CD8-positive, alpha-beta memory T cell (primary cell): Measurements from ENCODE around the gene FXYD3. TPM values are rescaled to one million over a fixed set of nuclear protein-coding genes. Genes with fewer than 3 reads are reported as not detected.
"Not testable (repeated sequence)": the region's sequence is repeated elsewhere in the genome, so short reads cannot be mapped to it uniquely, and the experiment has no call there.

ENCODE experiments used
- CTCF ChIA-PET: fragments of 350-600 bp; sonication (Branson Sonifier 250); formaldehyde crosslinking; loops from one replicate; lab custom pipeline; 2021; ENCODE audit warnings: antibody characterized with exemption; lab: Charles Lee
- POLR2A ChIA-PET: fragments of 350-600 bp; sonication (Branson Sonifier 250); formaldehyde crosslinking; loops from one replicate; lab custom pipeline; 2021; ENCODE audit warnings: antibody characterized with exemption; lab: Charles Lee
- DNase-seq, 5 donors: peaks; one replicate each; pipeline versions ENCODE4 v3.0.0 to v3.0.0-alpha.2; 2020 to 2022; ENCODE audit warnings: mixed read lengths in 1 of 5
- H3K27ac ChIP-seq: one replicate; pipeline ENCODE4 v1.7.0; 2013; ENCODE audit warnings: low read depth, mild to moderate bottlenecking, low read length, moderate library complexity
- H3K27me3 ChIP-seq: 2 replicates; pipeline ENCODE4 v1.7.0; 2013; ENCODE audit warnings: low read length, mild to moderate bottlenecking; ENCODE audit not compliant: insufficient read depth, poor library complexity, severe bottlenecking
- H3K36me3 ChIP-seq: 2 replicates; pipeline ENCODE4 v1.7.0; 2013; ENCODE audit warnings: mild to moderate bottlenecking, low read length, moderate library complexity; ENCODE audit not compliant: insufficient read depth
- H3K4me1 ChIP-seq: 2 replicates; pipeline ENCODE4 v1.7.0; 2013; ENCODE audit warnings: mild to moderate bottlenecking, low read length, moderate library complexity; ENCODE audit not compliant: insufficient read depth
- H3K4me3 ChIP-seq: 2 replicates; pipeline ENCODE4 v1.7.0; 2013; ENCODE audit warnings: mild to moderate bottlenecking, low read length
- H3K9me3 ChIP-seq: 2 replicates; pipeline ENCODE4 v1.7.0; 2013; ENCODE audit warnings: mild to moderate bottlenecking, low read length
- H3K27ac Mint-ChIP-seq, 8 donors: one replicate each; pipeline ENCODE4 v1.8.0; 2020 to 2021; ENCODE audit warnings: mixed read lengths in 8 of 8, mild to moderate bottlenecking in 6 of 8, inconsistent platforms in 3 of 8, moderate library complexity in 3 of 8
- H3K27me3 Mint-ChIP-seq, 2 donors: one replicate each; pipeline ENCODE4 v1.8.0; 2020 to 2021; ENCODE audit warnings: mixed read lengths in 2 of 2, mild to moderate bottlenecking in 1 of 2, moderate library complexity in 1 of 2
- H3K36me3 Mint-ChIP-seq, 3 donors: one replicate each; pipeline ENCODE4 v1.8.0; 2020 to 2021; ENCODE audit warnings: mixed read lengths in 3 of 3, inconsistent platforms in 1 of 3, mild to moderate bottlenecking in 1 of 3
- H3K4me1 Mint-ChIP-seq, 3 donors: one replicate each; pipeline ENCODE4 v1.8.0; 2020 to 2021; ENCODE audit warnings: mixed read lengths in 3 of 3, inconsistent platforms in 1 of 3, mild to moderate bottlenecking in 1 of 3
- H3K4me3 Mint-ChIP-seq, 7 donors: one replicate each; pipeline ENCODE4 v1.8.0; 2020 to 2021; ENCODE audit warnings: mixed read lengths in 7 of 7, mild to moderate bottlenecking in 6 of 7, moderate library complexity in 4 of 7, inconsistent platforms in 2 of 7
- H3K9me3 Mint-ChIP-seq, 5 donors: one replicate each; pipeline ENCODE4 v1.8.0; 2020 to 2022; ENCODE audit warnings: mixed read lengths in 5 of 5, mild to moderate bottlenecking in 3 of 5, moderate library complexity in 2 of 5, inconsistent platforms in 1 of 5
- polyA plus RNA-seq: library from polyadenylated mRNA; unstranded; fragments of 300-500 nt; fragmentation: Illumina TruSeq; gene quantifications from one replicate; pipeline ENCODE4 v1.2.3, GENCODE V29; 2021
- total RNA-seq, 2 experiments: library from RNA; stranded (reverse); gene quantifications; one replicate each; pipeline ENCODE4 v1.2.3, GENCODE V29; 2021

Gene FXYD3
- total and polyA plus RNA-seq, 3 experiments from 2014 or later, result not detected

DNA sequence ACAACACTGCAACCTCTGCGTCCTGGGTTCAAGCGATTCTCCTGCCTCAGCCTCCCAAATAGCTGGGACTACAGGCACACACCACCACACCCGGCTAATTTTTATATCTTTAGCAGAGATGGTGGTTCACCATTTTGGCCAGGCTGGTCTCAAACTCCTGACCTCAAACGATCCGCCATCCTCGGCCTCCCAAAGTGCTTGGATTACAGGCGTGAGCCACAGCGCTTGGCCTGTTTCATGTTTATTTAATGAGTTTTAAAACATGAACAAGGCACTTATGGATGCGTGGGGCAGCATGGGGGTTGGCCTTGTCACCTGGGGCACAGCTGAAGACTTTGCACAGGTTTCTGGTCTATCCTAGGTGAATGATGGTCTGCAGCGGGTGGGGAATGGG is 37.5 kb downstream of the FXYD3 start:
- Mint-ChIP-seq H3K27ac (peak overlapping the region in 6 of 8 donors; percentile 17 to 99 (median 70)), H3K4me1 (peaks cover 35 to 38% (median 37%) of the 10 kb centered on the region in 3 donors), H3K4me3 (peak overlapping the region; percentile 70 to 100 (median 99)), H3K36me3 (peaks cover 6 to 41% (median 6%) of the 10 kb centered on the region in 3 donors)
- H3K27ac ChIP-seq, H3K27me3 Mint-ChIP-seq, H3K27me3 ChIP-seq, H3K9me3 Mint-ChIP-seq, H3K9me3 ChIP-seq, DNase-seq: not testable (repeated sequence)
- Histone ChIP-seq H3K36me3 (peaks cover 14% of the 10 kb centered on the region), H3K4me1 (peaks cover 34% of the 10 kb centered on the region), H3K4me3 (peak overlapping the region; percentile 92)
- CTCF ChIA-PET, result interaction anchor here (0.8 to 4.0 kb wide), 18 partner anchors 8 to 139 kb away, joined by 3 to 29 read pairs (median 4); partner anchors contain the start of gene FXYD3
- POLR2A ChIA-PET, result interaction anchor here (2.7 to 4.9 kb wide), 2 partner anchors 11 to 58 kb away, joined by 28 to 34 read pairs; partner anchors contain the start of gene FXYD7

- Histone ChIP-seq H3K9me3 (no peaks in the 10 kb centered on the region), H3K36me3 (peaks cover 21% of the 10 kb centered on the region), H3K27ac (peak overlapping the region; percentile 91), H3K4me3 (peak overlapping the region; percentile 92), H3K27me3 (no peaks in the 10 kb centered on the region), H3K4me1 (peaks cover 37% of the 10 kb centered on the region)
- ChIA-PET CTCF (interaction anchor here (0.6 to 4.0 kb wide), 24 partner anchors 9 to 140 kb away, joined by 3 to 29 read pairs (median 4); partner anchors contain the start of genes FAM187B and FXYD3), POLR2A (interaction anchor here (0.5 to 4.9 kb wide), 7 partner anchors 12 to 114 kb away, joined by 3 to 34 read pairs (median 4); partner anchors contain the start of gene FXYD7)
- Mint-ChIP-seq H3K27ac (peak overlapping the region; percentile 91 to 100 (median 98)), H3K4me1 (peaks cover 42 to 45% (median 44%) of the 10 kb centered on the region in 3 donors), H3K9me3 (no peaks in the 10 kb centered on the region), H3K4me3 (peak overlapping the region; percentile 96 to 100 (median 99)), H3K27me3 (no peaks in the 10 kb centered on the region), H3K36me3 (peaks cover 10 to 49% (median 13%) of the 10 kb centered on the region in 3 donors)
- DNase-seq, result peak; percentile 61 to 80 (median 67)
Observed at GRCh38 chr19:35153701-35154524, 38.3 kb downstream of the FXYD3 start.

- Histone ChIP-seq H3K27me3 (no peaks in the 10 kb centered on the region), H3K36me3 (peaks cover 29% of the 10 kb centered on the region), H3K27ac (peak within 1 kb of the TSS; percentile 91), H3K4me1 (peaks cover 37% of the 10 kb centered on the region), H3K4me3 (peak within 1 kb of the TSS; percentile 92), H3K9me3 (no peaks in the 10 kb centered on the region)
- Mint-ChIP-seq H3K27ac (peak within 1 kb of the TSS; percentile 91 to 100 (median 98)), H3K9me3 (no peaks in the 10 kb centered on the region), H3K36me3 (peaks cover 10 to 57% (median 20%) of the 10 kb centered on the region in 3 donors), H3K27me3 (no peaks in the 10 kb centered on the region), H3K4me3 (peak within 1 kb of the TSS; percentile 96 to 100 (median 99)), H3K4me1 (peaks cover 49 to 52% (median 49%) of the 10 kb centered on the region in 3 donors)
- peak; percentile 58 to 77 (median 62) for DNase-seq
- POLR2A ChIA-PET, result interaction anchor here (0.6 to 4.9 kb wide), 8 partner anchors 12 to 113 kb away, joined by 3 to 34 read pairs (median 4); partner anchors contain the start of gene FXYD7
- CTCF ChIA-PET, result interaction anchor here (0.6 to 4.0 kb wide), 21 partner anchors 8 to 141 kb away, joined by 3 to 29 read pairs (median 4); partner anchors contain the start of genes FAM187B and FXYD3
Observed at GRCh38 chr19:35154525-35155406, 39.1 kb downstream of the FXYD3 start, which contains the start of gene FXYD5. Gene FXYD5, plus strand, starts transcription at chr19:35154735. Its CDS starts 816 bp downstream, at chr19:35155551.

- Histone ChIP-seq H3K9me3 (no peaks in the 10 kb centered on the region), H3K4me3 (peak overlapping the region; percentile 92), H3K36me3 (peaks cover 30% of the 10 kb centered on the region), H3K27ac (peak overlapping the region; percentile 91), H3K27me3 (no peaks in the 10 kb centered on the region), H3K4me1 (peaks cover 37% of the 10 kb centered on the region)
- peaks cover 49 to 53% (median 49%) of the 10 kb centered on the region in 3 donors for H3K4me1 Mint-ChIP-seq
- peaks cover 12 to 64% (median 20%) of the 10 kb centered on the region in 3 donors for H3K36me3 Mint-ChIP-seq
- ChIA-PET CTCF (interaction anchor here (1.0 to 4.0 kb wide), 5 partner anchors 14 to 111 kb away, joined by 3 to 29 read pairs (median 4); no protein-coding TSS in a partner anchor), POLR2A (interaction anchor here (2.0 to 4.9 kb wide), 2 partner anchors 13 to 58 kb away, joined by 7 to 34 read pairs; partner anchors contain the start of gene FXYD7)
- H3K9me3 Mint-ChIP-seq, result no peaks in the 10 kb centered on the region
- DNase-seq, result peak in 2 of 5 donors; percentile 20 to 24
- no peaks in the 10 kb centered on the region for H3K27me3 Mint-ChIP-seq
- peak overlapping the region; percentile 96 to 100 (median 99) for H3K4me3 Mint-ChIP-seq
- peak overlapping the region; percentile 91 to 100 (median 98) for H3K27ac Mint-ChIP-seq
Observed at GRCh38 chr19:35155441-35155840, 39.8 kb downstream of the FXYD3 start.

DNA sequence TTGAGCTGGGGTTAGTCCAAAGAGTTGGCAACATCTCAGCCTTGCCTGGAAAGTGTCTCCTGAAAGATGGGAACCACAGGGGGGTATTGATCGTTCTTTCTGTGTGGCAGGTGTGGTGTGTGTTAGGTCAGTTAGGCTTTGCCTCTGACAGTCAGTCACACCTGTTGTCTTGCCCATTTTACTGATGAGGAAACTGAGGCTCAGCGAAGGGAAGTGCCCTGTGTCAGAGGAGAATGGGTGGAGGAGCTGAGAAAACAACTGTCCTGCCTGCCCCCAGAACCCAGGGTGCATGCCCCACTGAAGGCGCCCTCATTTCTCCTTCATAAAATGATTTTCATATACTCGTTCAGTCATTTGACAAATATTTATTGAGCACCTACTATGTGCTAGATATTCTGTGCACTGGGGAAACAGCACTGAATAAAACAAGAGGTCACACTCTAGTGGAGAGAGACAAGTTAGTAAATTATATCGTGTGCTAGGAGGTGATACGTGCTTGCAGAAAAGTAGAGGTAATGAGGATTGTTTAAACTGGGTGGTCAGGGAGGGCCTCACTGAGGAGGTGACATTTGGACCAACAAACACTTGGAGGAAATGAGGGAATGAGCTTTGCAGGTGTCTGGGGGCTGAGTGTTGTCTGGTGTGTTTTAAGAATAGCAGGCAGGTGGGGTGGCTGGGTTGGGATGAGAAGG is 40.5 kb downstream of the FXYD3 start:
- Mint-ChIP-seq H3K4me3 (peak overlapping the region; percentile 96 to 100 (median 99)), H3K9me3 (no peaks in the 10 kb centered on the region), H3K36me3 (peaks cover 18 to 71% (median 21%) of the 10 kb centered on the region in 3 donors), H3K27ac (peak overlapping the region; percentile 91 to 100 (median 98)), H3K4me1 (peaks cover 50 to 56% (median 51%) of the 10 kb centered on the region in 3 donors), H3K27me3 (no peaks in the 10 kb centered on the region)
- no peaks in the 10 kb centered on the region for H3K27me3 ChIP-seq
- ChIA-PET POLR2A (interaction anchor here (4.9 kb wide), 1 partner anchor 14 kb away, joined by 34 read pairs; the partner anchor contains the start of gene FXYD7), CTCF (interaction anchor here (1.0 to 1.4 kb wide), 4 partner anchors 14 to 112 kb away, joined by 3 to 5 read pairs (median 4); no protein-coding TSS in a partner anchor)
- H3K4me3 ChIP-seq, result peak overlapping the region; percentile 92
- no peaks in the 10 kb centered on the region for H3K9me3 ChIP-seq
- peak overlapping the region; percentile 91 for H3K27ac ChIP-seq
- H3K4me1 ChIP-seq, result peaks cover 37% of the 10 kb centered on the region
- H3K36me3 ChIP-seq, result peaks cover 36% of the 10 kb centered on the region
- no peak for DNase-seq

- peaks cover 37% of the 10 kb centered on the region for H3K4me1 ChIP-seq
- peak overlapping the region; percentile 91 for H3K27ac ChIP-seq
- POLR2A ChIA-PET, result no interaction called here
- no peaks in the 10 kb centered on the region for H3K9me3 Mint-ChIP-seq
- peaks cover 23 to 76% (median 26%) of the 10 kb centered on the region in 3 donors for H3K36me3 Mint-ChIP-seq
- CTCF ChIA-PET, result interaction anchor here (1.0 to 1.4 kb wide), 4 partner anchors 15 to 112 kb away, joined by 3 to 5 read pairs (median 4); no protein-coding TSS in a partner anchor
- H3K27me3 ChIP-seq, result no peaks in the 10 kb centered on the region
- DNase-seq, result no peak
- peaks cover 51 to 59% (median 55%) of the 10 kb centered on the region in 3 donors for H3K4me1 Mint-ChIP-seq
- H3K4me3 ChIP-seq, result peak overlapping the region; percentile 92
- H3K9me3 ChIP-seq, result no peaks in the 10 kb centered on the region
- H3K27ac Mint-ChIP-seq, result peak overlapping the region; percentile 91 to 100 (median 98)
- peak overlapping the region; percentile 96 to 100 (median 99) for H3K4me3 Mint-ChIP-seq
- peaks cover 41% of the 10 kb centered on the region for H3K36me3 ChIP-seq
- no peaks in the 10 kb centered on the region for H3K27me3 Mint-ChIP-seq
Observed at GRCh38 chr19:35156673-35157014, 41.0 kb downstream of the FXYD3 start.
